WTC11 (cell line): ENCODE results near the gene DCHS2. TPM values are rescaled to one million over a fixed set of nuclear protein-coding genes. Genes with fewer than 3 reads are reported as not detected.

Experiments
- ATAC-seq: fragments of 200-7000 bp; cut with Tn5 transposase; 2 replicates; pipeline ENCODE4 v1.10.0; 2021; ENCODE audit warnings: mild to moderate bottlenecking, moderate library complexity
- CTCF ChIA-PET: fragments of 300-600 bp; sonication (Branson Sonifier 250); formaldehyde crosslinking; loops from one replicate; lab custom pipeline; 2021; ENCODE audit warnings: antibody characterized with exemption; lab: Charles Lee
- POLR2A ChIA-PET: fragments of 350-600 bp; sonication (Branson Sonifier 250); formaldehyde crosslinking; loops from one replicate; lab custom pipeline; 2021; ENCODE audit warnings: antibody characterized with exemption; lab: Charles Lee
- DNase-seq: peaks from one replicate; pipeline ENCODE4 v3.0.0; 2021; ENCODE audit warnings: low spot score
- H3K27ac Mint-ChIP-seq: 2 replicates; pipeline ENCODE4 v1.8.0; 2021; ENCODE audit warnings: mixed read lengths
- H3K27me3 Mint-ChIP-seq: 2 replicates; pipeline ENCODE4 v1.8.0; 2021; ENCODE audit warnings: low read depth, mild to moderate bottlenecking, moderate library complexity, mixed read lengths
- H3K36me3 Mint-ChIP-seq: 2 replicates; pipeline ENCODE4 v1.8.0; 2021; ENCODE audit warnings: mixed read lengths
- H3K4me1 Mint-ChIP-seq: 2 replicates; pipeline ENCODE4 v1.8.0; 2022; ENCODE audit warnings: mixed read lengths
- H3K4me3 Mint-ChIP-seq: 2 replicates; pipeline ENCODE4 v1.8.0; 2021; ENCODE audit warnings: mild to moderate bottlenecking, moderate library complexity, mixed read lengths
- H3K9me3 Mint-ChIP-seq: 2 replicates; pipeline ENCODE4 v1.8.0; 2021; ENCODE audit warnings: mixed read lengths
- JAZF1 ChIP-seq: fragments of 250-450 bp; sonication (Bioruptor Pico); IDR thresholded peaks from 2 replicates; pipeline ENCODE4 v1.9.0; 2021; ENCODE audit warnings: moderate library complexity, mild to moderate bottlenecking, inconsistent platforms
- NFYB ChIP-seq: sonication (generic); formaldehyde crosslinking; conservative IDR thresholded peaks from 2 replicates; pipeline ENCODE4 v1.8.0; 2022; ENCODE audit warnings: low read depth, missing genetic modification reagents
- RELA ChIP-seq: sonication (generic); formaldehyde crosslinking; IDR thresholded peaks from 2 replicates; pipeline ENCODE4 v1.8.1; 2022; ENCODE audit warnings: missing genetic modification reagents, mild to moderate bottlenecking, borderline replicate concordance
- SP1 ChIP-seq: sonication (generic); formaldehyde crosslinking; conservative IDR thresholded peaks from 2 replicates; pipeline ENCODE4 v1.8.1; 2022; ENCODE audit warnings: missing genetic modification reagents
- TEAD4 ChIP-seq: sonication (generic); formaldehyde crosslinking; IDR thresholded peaks from 2 replicates; pipeline ENCODE4 v1.8.0; 2022; ENCODE audit warnings: mild to moderate bottlenecking, missing genetic modification reagents
- ZNF232 ChIP-seq: sonication (generic); formaldehyde crosslinking; IDR thresholded peaks from 2 replicates; pipeline ENCODE4 v1.8.0; 2022; ENCODE audit warnings: mild to moderate bottlenecking, missing genetic modification reagents
- ZNF263 ChIP-seq: sonication (generic); formaldehyde crosslinking; IDR thresholded peaks from 2 replicates; pipeline ENCODE4 v1.8.1; 2022; ENCODE audit warnings: low read depth, mild to moderate bottlenecking, moderate library complexity, missing genetic modification reagents
- total RNA-seq: library from RNA; stranded (reverse); gene quantifications from 3 replicates; pipeline ENCODE4 v1.2.3, GENCODE V29; 2021
- TF ChIP-seq, protein P1 (sequence below): sonication (generic); formaldehyde crosslinking; IDR thresholded peaks from 2 replicates; pipeline ENCODE4 v1.8.0; 2022; ENCODE audit warnings: mild to moderate bottlenecking, missing genetic modification reagents
- TF ChIP-seq, protein P2 (sequence below): sonication (generic); formaldehyde crosslinking; IDR thresholded peaks from 2 replicates; pipeline ENCODE4 v1.8.1; 2023; ENCODE audit warnings: mild to moderate bottlenecking, missing genetic modification reagents, moderate library complexity
- TF ChIP-seq, protein P3 (sequence below): fragments of 250-450 bp; sonication (Bioruptor Pico); IDR thresholded peaks from 2 replicates; pipeline ENCODE4 v2.1.2; 2022; ENCODE audit warnings: mild to moderate bottlenecking, moderate library complexity
- TF ChIP-seq, protein P4 (sequence below): fragments of 200-600 bp; IDR thresholded peaks from 2 replicates; pipeline ENCODE4 v1.8.0; 2022; ENCODE audit warnings: antibody characterized with exemption
- TF ChIP-seq, protein P5 (sequence below): sonication (generic); formaldehyde crosslinking; IDR thresholded peaks from 2 replicates; pipeline ENCODE4 v1.8.0; 2023; ENCODE audit warnings: missing genetic modification reagents

DCHS2 gene
- total RNA-seq, 1 experiment from 2014 or later: 1.3 TPM

DNA sequence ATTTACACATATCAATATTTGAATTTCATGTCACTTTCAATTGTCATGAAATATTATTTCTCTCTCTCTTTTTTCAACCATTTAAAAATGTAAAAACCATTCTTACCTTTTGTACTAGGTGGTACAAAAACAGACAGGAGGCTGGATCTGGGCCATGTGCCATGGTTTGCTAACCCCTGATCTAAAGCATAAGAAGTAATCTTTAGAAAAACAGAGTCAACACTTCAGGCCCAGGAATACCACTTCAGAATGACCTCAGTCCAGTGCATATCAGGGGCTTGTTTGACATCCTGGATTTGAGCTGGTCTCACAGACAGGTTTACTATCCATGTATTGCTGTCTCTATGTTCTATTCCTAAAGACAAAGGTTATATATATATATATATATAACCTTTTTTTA lies 102.5 kb downstream of the DCHS2 start:
- H3K27me3 Mint-ChIP-seq: no peaks in the 10 kb centered on the region
- no peak overlapping the region for H3K27ac Mint-ChIP-seq
- TF ChIP-seq, protein P1, sequence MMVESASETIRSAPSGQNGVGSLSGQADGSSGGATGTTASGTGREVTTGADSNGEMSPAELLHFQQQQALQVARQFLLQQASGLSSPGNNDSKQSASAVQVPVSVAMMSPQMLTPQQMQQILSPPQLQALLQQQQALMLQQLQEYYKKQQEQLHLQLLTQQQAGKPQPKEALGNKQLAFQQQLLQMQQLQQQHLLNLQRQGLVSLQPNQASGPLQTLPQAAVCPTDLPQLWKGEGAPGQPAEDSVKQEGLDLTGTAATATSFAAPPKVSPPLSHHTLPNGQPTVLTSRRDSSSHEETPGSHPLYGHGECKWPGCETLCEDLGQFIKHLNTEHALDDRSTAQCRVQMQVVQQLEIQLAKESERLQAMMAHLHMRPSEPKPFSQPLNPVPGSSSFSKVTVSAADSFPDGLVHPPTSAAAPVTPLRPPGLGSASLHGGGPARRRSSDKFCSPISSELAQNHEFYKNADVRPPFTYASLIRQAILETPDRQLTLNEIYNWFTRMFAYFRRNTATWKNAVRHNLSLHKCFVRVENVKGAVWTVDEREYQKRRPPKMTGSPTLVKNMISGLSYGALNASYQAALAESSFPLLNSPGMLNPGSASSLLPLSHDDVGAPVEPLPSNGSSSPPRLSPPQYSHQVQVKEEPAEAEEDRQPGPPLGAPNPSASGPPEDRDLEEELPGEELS: no peak
- TF ChIP-seq SP1 (CRISPR knock-in tag) (no peak), ZNF263 (CRISPR knock-in tag) (no peak)
- TF ChIP-seq, protein P2, sequence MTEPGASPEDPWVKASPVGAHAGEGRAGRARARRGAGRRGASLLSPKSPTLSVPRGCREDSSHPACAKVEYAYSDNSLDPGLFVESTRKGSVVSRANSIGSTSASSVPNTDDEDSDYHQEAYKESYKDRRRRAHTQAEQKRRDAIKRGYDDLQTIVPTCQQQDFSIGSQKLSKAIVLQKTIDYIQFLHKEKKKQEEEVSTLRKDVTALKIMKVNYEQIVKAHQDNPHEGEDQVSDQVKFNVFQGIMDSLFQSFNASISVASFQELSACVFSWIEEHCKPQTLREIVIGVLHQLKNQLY (CRISPR knock-in tag): no peak
- TF ChIP-seq, protein P3, sequence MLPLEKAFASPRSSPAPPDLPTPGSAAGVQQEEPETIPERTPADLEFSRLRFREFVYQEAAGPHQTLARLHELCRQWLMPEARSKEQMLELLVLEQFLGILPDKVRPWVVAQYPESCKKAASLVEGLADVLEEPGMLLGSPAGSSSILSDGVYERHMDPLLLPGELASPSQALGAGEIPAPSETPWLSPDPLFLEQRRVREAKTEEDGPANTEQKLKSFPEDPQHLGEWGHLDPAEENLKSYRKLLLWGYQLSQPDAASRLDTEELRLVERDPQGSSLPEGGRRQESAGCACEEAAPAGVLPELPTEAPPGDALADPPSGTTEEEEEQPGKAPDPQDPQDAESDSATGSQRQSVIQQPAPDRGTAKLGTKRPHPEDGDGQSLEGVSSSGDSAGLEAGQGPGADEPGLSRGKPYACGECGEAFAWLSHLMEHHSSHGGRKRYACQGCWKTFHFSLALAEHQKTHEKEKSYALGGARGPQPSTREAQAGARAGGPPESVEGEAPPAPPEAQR: no peak
- H3K4me3 Mint-ChIP-seq: no peak overlapping the region
- CTCF ChIA-PET: no interaction called here
- H3K9me3 Mint-ChIP-seq: peaks cover 3% of the 10 kb centered on the region; the same call in 1 of the 2 replicates
- no peaks in the 10 kb centered on the region for H3K4me1 Mint-ChIP-seq
- POLR2A ChIA-PET: no interaction called here
- ATAC-seq: no peak
- no peaks in the 10 kb centered on the region for H3K36me3 Mint-ChIP-seq
- no peak for DNase-seq

DNA sequence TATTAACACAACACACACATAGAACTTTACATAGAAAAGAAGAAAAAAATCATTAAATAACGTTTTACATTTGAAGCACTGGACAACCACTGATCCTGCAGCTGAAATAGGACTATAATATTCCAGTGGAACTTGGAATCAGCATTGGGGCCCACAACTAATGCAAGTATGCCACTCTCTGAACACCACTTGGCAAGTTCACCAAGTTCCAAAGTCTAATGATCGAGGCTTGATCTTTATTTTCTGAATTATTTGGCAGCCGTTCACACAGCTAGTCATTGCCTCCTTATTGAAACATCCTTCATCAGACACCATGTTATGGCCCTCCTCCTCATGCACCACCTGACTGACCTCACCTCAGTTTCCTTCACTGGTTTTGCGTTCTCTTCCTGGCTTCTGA lies 107.6 kb downstream of the DCHS2 start:
- CTCF ChIA-PET: no interaction called here
- Mint-ChIP-seq H3K27me3 (no peaks in the 10 kb centered on the region), H3K4me3 (no peak overlapping the region), H3K36me3 (no peaks in the 10 kb centered on the region)
- DNase-seq: no peak
- POLR2A ChIA-PET: no interaction called here
- TF ChIP-seq ZNF232: no peak
- TF ChIP-seq, protein P1: no peak
- TF ChIP-seq, protein P4, sequence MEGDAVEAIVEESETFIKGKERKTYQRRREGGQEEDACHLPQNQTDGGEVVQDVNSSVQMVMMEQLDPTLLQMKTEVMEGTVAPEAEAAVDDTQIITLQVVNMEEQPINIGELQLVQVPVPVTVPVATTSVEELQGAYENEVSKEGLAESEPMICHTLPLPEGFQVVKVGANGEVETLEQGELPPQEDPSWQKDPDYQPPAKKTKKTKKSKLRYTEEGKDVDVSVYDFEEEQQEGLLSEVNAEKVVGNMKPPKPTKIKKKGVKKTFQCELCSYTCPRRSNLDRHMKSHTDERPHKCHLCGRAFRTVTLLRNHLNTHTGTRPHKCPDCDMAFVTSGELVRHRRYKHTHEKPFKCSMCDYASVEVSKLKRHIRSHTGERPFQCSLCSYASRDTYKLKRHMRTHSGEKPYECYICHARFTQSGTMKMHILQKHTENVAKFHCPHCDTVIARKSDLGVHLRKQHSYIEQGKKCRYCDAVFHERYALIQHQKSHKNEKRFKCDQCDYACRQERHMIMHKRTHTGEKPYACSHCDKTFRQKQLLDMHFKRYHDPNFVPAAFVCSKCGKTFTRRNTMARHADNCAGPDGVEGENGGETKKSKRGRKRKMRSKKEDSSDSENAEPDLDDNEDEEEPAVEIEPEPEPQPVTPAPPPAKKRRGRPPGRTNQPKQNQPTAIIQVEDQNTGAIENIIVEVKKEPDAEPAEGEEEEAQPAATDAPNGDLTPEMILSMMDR: no peak
- no peak for TF ChIP-seq SP1 (CRISPR knock-in tag)
- TF ChIP-seq TEAD4 (CRISPR knock-in tag): no peak
- no peak for TF ChIP-seq RELA (CRISPR knock-in tag)
- TF ChIP-seq NFYB (CRISPR knock-in tag): no peak
- TF ChIP-seq, protein P5, sequence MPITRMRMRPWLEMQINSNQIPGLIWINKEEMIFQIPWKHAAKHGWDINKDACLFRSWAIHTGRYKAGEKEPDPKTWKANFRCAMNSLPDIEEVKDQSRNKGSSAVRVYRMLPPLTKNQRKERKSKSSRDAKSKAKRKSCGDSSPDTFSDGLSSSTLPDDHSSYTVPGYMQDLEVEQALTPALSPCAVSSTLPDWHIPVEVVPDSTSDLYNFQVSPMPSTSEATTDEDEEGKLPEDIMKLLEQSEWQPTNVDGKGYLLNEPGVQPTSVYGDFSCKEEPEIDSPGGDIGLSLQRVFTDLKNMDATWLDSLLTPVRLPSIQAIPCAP (CRISPR knock-in tag): no peak
- TF ChIP-seq, all 79 proteins: peak for 0
- Mint-ChIP-seq H3K9me3 (peaks cover 19% of the 10 kb centered on the region), H3K4me1 (no peaks in the 10 kb centered on the region), H3K27ac (no peak overlapping the region)
- ATAC-seq: no peak

DNA sequence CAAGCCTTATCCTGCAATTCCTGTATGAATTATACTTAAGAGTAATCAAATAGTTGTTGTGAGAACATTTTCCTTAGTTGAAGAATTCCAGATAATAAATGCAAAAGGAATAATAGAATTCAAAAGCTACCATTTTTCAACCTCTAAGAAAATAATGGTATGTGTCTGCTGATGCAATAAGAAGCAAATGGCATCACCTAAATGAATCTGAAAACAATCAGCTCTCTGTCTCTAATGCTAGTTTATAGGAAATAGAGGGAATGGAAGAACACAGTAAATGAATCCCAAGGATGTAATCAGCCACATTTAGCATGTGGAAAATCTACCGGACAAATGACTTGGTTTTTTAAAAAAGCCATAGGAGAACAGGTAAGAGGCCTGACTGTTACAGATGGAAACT lies 115.1 kb downstream of the DCHS2 start:
- ChIA-PET POLR2A (no interaction called here), CTCF (no interaction called here)
- Mint-ChIP-seq H3K4me1 (no peaks in the 10 kb centered on the region), H3K9me3 (peaks cover 10% of the 10 kb centered on the region), H3K36me3 (no peaks in the 10 kb centered on the region), H3K4me3 (no peak overlapping the region), H3K27ac (no peak overlapping the region), H3K27me3 (no peaks in the 10 kb centered on the region)
- no peak for ATAC-seq
- no peak for TF ChIP-seq JAZF1 (CRISPR knock-in tag)
- no peak for DNase-seq
